ENCODE measurements around the gene SYPL2.

DNA sequence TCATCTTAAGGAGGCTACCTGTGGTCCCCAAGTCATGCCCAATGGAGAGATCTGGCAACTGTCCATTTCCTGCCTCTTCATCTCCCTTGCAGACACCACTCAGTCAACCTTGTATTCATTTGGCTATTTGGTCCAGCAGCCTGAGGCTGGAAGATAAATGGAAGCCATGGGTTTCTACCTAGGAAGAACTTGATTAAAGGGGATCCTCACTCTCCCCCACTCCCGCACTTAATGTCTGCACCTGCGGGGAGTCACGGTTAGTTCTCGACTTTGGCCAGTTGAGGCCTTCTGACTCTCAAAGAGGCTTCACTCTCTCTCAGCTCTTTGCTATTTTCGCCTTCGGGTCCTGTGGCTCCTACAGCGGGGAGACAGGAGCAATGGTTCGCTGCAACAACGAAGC, 8.9 kb downstream of the SYPL2 start:
- no peak for TF ChIP-seq CTCF (IDR thresholded peaks at IDR 0.05)
- no peak for TF ChIP-seq POLR2A (IDR thresholded peaks at IDR 0.05)
- TF ChIP-seq POLR2AphosphoS5 (IDR thresholded peaks at IDR 0.05; ENCODE audit: insufficient read depth in 1 of 2, low read depth in 1 of 2) = no peak
